HG03457 (cell line): ENCODE measurements around the gene PRIM2.
"Not testable (repeated sequence)": the region's sequence is repeated elsewhere in the genome, so short reads cannot be mapped to it uniquely, and the experiment has no call there.

Source experiments
- ATAC-seq: cut with Tn5 transposase; IDR thresholded peaks from one replicate; pipeline ENCODE4 v1.9.1; 2021; ENCODE audit warnings: moderate number of reproducible peaks; ENCODE audit not compliant: unreplicated experiment

The PRIM2 gene

GRCh38 chr6:57579489-57579888, 262.1 kb downstream of the PRIM2 start:
- not testable (repeated sequence) for ATAC-seq

- ATAC-seq: not testable (repeated sequence)
Measured at GRCh38 chr6:57581586-57581985, 264.2 kb downstream of the PRIM2 start.

GRCh38 chr6:57601105-57601504, 283.7 kb downstream of the PRIM2 start:
- ATAC-seq: not testable (repeated sequence)

GRCh38 chr6:57605303-57605702, 287.9 kb downstream of the PRIM2 start:
- ATAC-seq: not testable (repeated sequence)

- ATAC-seq: not testable (repeated sequence)
Measured at GRCh38 chr6:57606331-57606730, 288.9 kb downstream of the PRIM2 start.

- ATAC-seq: not testable (repeated sequence)
Measured at GRCh38 chr6:57610612-57611011, 293.2 kb downstream of the PRIM2 start.

- ATAC-seq: not testable (repeated sequence)
Measured at GRCh38 chr6:57618959-57619358, 301.5 kb downstream of the PRIM2 start.

- ATAC-seq: not testable (repeated sequence)
Measured at GRCh38 chr6:57631773-57632172, 314.3 kb downstream of the PRIM2 start.

GRCh38 chr6:57658526-57658925, 341.1 kb downstream of the PRIM2 start:
- ATAC-seq: not testable (repeated sequence)

GRCh38 chr6:57659794-57660193, 342.4 kb downstream of the PRIM2 start:
- not testable (repeated sequence) for ATAC-seq

GRCh38 chr6:57660940-57661339, 343.5 kb downstream of the PRIM2 start:
- ATAC-seq: not testable (repeated sequence)

- ATAC-seq: not testable (repeated sequence)
Measured at GRCh38 chr6:57668108-57668507, 350.7 kb downstream of the PRIM2 start.

GRCh38 chr6:57671237-57671636, 353.8 kb downstream of the PRIM2 start:
- ATAC-seq: not testable (repeated sequence)

- ATAC-seq: not testable (repeated sequence)
Measured at GRCh38 chr6:57671937-57672627, 354.7 kb downstream of the PRIM2 start.

GRCh38 chr6:57673281-57673680, 355.9 kb downstream of the PRIM2 start:
- not testable (repeated sequence) for ATAC-seq

- not testable (repeated sequence) for ATAC-seq
Measured at GRCh38 chr6:57675386-57675785, 358.0 kb downstream of the PRIM2 start.

- ATAC-seq: not testable (repeated sequence)
Measured at GRCh38 chr6:57696382-57696781, 379.0 kb downstream of the PRIM2 start.
